GM23248 (cell line): ENCODE data around the gene ERG.

ENCODE experiments used
- EZH2 ChIP-seq: fragments of 200-600 bp; sonication (generic); IDR thresholded peaks from 2 replicates; pipeline ENCODE4 v1.6.1; 2018; ENCODE audit warnings: antibody characterized with exemption, mild to moderate bottlenecking; ENCODE audit not compliant: insufficient read depth, poor library complexity, severe bottlenecking
- EZH2phosphoT487 ChIP-seq: fragments of 200-600 bp; sonication (generic); IDR thresholded peaks from 2 replicates; pipeline ENCODE4 v1.6.1; 2018; ENCODE audit warnings: antibody characterized with exemption, moderate library complexity, mild to moderate bottlenecking, low read depth; ENCODE audit not compliant: insufficient read depth

GRCh38 chr21:38402795-38403194 lies 95.5 kb downstream of the ERG start:
- TF ChIP-seq EZH2: no peak
- TF ChIP-seq EZH2phosphoT487: no peak
